ENCODE measurements around the gene NPRL2.

- TF ChIP-seq EP300 (IDR thresholded peaks at IDR 0.05; ENCODE audit: borderline replicate concordance in 1 of 2, low read depth in 2 of 2, low read length in 2 of 2) (no peak), EZH2 (IDR thresholded peaks at IDR 0.05; ENCODE audit: low read depth, low read length, severe bottlenecking) (no peak), RFX5 (IDR thresholded peaks at IDR 0.05; ENCODE audit: borderline replicate concordance, low read depth, low read length) (no peak)
- TF ChIP-seq, protein P1, sequence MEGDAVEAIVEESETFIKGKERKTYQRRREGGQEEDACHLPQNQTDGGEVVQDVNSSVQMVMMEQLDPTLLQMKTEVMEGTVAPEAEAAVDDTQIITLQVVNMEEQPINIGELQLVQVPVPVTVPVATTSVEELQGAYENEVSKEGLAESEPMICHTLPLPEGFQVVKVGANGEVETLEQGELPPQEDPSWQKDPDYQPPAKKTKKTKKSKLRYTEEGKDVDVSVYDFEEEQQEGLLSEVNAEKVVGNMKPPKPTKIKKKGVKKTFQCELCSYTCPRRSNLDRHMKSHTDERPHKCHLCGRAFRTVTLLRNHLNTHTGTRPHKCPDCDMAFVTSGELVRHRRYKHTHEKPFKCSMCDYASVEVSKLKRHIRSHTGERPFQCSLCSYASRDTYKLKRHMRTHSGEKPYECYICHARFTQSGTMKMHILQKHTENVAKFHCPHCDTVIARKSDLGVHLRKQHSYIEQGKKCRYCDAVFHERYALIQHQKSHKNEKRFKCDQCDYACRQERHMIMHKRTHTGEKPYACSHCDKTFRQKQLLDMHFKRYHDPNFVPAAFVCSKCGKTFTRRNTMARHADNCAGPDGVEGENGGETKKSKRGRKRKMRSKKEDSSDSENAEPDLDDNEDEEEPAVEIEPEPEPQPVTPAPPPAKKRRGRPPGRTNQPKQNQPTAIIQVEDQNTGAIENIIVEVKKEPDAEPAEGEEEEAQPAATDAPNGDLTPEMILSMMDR (IDR thresholded peaks at IDR 0.05; ENCODE audit: control extremely low read depth in 1 of 3, insufficient read depth in 1 of 3, low read depth in 1 of 3, low read length in 3 of 3), result no peak
These were observed 53.2 kb downstream of the NPRL2 start for GRCh38 chr3:50297384-50297775.

Measured in H1 (cell line).